Measurements from ENCODE around the gene HAUS8. TPM values are rescaled to one million over a fixed set of nuclear protein-coding genes. Genes with fewer than 3 reads are reported as not detected.

HAUS8 gene, protein sequence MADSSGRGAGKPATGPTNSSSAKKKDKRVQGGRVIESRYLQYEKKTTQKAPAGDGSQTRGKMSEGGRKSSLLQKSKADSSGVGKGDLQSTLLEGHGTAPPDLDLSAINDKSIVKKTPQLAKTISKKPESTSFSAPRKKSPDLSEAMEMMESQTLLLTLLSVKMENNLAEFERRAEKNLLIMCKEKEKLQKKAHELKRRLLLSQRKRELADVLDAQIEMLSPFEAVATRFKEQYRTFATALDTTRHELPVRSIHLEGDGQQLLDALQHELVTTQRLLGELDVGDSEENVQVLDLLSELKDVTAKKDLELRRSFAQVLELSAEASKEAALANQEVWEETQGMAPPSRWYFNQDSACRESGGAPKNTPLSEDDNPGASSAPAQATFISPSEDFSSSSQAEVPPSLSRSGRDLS
- 9.1 TPM for total RNA-seq (ENCODE audit: unreplicated experiment)
- long read RNA-seq, transcript HAUS8-201 (11 exons, 1,568 nt), result major isoform, 8 of 10 reads
- long read RNA-seq, partial matches to known transcripts, result 0 of 10 reads
- long read RNA-seq, other reads (novel, unspliced or antisense), result 1 of 10 reads

DNA sequence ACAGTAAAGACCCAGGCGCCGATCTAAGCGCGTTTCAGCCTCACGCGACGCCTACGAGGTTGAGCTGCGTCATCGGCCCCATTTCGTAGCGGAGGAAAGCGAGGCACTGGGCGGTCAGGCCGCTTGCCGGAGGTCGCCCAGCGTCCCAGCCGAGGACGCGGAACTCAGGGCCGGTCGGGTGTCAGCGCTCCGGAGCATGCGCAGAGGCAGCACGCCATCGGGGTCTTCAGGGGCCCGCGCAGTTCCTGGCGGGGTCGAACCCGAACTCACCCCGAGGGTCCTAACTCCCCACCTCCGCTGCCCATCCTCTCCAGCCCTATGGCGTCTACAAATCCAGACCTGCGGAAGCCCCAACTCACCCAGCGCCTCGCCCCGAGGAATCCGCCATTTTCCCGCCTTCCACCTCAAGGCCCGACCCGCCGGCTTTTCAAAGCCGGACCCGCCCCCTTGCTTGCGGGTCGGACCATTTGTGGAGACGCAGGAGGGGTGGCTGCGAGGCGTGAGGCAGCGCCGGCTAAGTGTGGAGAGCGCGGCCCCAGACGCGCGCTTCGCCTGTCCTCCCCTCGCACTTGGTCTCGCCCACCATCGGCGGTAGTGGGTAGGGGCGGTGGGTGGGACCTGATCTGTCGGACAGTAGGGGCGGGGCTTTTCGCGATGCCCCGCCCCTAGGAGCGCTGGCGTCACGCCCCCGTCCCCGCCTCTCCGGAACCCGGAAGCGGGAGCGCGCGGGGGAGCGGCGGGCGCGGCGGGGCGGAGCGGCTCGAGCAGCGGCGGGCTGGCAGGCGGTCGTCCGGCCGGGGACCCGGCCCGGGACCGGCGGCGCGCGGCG is at the start of gene HAUS8, which contains the start of gene MYO9B:
TSS of gene HAUS8 (minus strand) at position 418 of the 829 bp plus-strand sequence. CDS start at position 388, 30 bp downstream.
TSS of gene MYO9B (plus strand) at position 743 of the 829 bp plus-strand sequence. CDS start 25,941 bp downstream, outside the sequence.
- Mint-ChIP-seq H3K36me3 (ENCODE audit: unreplicated experiment) (no peaks in the 10 kb centered on the region), H3K4me3 (ENCODE audit: unreplicated experiment) (peak within 1 kb of the TSS; percentile 97), H3K4me1 (ENCODE audit: low read depth, unreplicated experiment) (peaks cover 22% of the 10 kb centered on the region), H3K27ac (ENCODE audit: unreplicated experiment) (peak within 1 kb of the TSS; percentile 90), H3K27me3 (ENCODE audit: unreplicated experiment) (peaks cover 6% of the 10 kb centered on the region), H3K9me3 (ENCODE audit: unreplicated experiment) (peaks cover 9% of the 10 kb centered on the region)
- TF ChIP-seq, protein P1, sequence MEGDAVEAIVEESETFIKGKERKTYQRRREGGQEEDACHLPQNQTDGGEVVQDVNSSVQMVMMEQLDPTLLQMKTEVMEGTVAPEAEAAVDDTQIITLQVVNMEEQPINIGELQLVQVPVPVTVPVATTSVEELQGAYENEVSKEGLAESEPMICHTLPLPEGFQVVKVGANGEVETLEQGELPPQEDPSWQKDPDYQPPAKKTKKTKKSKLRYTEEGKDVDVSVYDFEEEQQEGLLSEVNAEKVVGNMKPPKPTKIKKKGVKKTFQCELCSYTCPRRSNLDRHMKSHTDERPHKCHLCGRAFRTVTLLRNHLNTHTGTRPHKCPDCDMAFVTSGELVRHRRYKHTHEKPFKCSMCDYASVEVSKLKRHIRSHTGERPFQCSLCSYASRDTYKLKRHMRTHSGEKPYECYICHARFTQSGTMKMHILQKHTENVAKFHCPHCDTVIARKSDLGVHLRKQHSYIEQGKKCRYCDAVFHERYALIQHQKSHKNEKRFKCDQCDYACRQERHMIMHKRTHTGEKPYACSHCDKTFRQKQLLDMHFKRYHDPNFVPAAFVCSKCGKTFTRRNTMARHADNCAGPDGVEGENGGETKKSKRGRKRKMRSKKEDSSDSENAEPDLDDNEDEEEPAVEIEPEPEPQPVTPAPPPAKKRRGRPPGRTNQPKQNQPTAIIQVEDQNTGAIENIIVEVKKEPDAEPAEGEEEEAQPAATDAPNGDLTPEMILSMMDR (IDR thresholded peaks at IDR 0.05; ENCODE audit: partially characterized antibody, unreplicated experiment), result no peak
- DNase-seq, result peak; percentile 99

DNA sequence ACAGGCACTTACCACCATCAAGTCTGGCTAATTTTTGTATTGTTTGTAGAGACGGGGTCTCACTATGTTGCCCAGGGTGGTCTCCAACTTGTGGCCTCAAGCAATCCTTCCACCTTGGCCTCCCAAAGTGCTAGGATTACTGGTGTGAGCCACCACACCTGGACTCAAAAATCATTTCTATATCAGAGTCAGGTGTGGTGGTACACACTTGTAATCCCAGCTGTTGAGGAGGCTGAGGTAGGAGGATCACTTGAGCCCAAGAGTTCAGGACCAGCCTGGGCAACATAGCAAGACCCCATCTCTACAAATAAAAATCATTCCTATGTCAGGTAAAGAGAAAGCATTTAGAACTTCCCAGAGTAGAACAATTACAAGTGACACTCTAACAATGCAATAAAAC is 48.8 kb upstream of the HAUS8 start:
- Mint-ChIP-seq H3K36me3 (ENCODE audit: unreplicated experiment) (peaks cover 4% of the 10 kb centered on the region), H3K9me3 (ENCODE audit: unreplicated experiment) (peaks cover 25% of the 10 kb centered on the region), H3K27me3 (ENCODE audit: unreplicated experiment) (peaks cover 6% of the 10 kb centered on the region), H3K4me3 (ENCODE audit: unreplicated experiment) (no peak overlapping the region), H3K4me1 (ENCODE audit: low read depth, unreplicated experiment) (peaks cover 20% of the 10 kb centered on the region), H3K27ac (ENCODE audit: unreplicated experiment) (peak overlapping the region; percentile 100)
- no peak for DNase-seq
- TF ChIP-seq, protein P1 (IDR thresholded peaks at IDR 0.05; ENCODE audit: partially characterized antibody, unreplicated experiment), result no peak

DNA sequence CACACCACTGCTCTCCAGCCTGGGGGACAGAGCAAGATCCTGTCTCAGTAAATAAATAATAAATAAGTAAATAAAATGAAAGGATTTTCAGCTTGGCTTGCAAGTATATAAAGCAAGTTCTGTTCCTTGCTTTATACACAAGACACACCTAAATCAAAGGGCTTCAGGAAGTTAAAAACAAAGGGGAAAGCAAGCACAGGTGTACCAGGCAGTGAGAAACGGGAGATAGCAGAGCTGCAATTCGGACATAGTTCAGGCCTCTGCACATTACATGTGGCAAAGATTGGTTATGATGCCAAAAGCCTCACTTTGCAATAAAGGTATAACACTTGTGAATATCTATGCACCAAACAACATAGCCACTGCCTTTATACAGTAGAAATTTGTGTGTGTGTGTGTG is 47.8 kb upstream of the HAUS8 start:
- peaks cover 8% of the 10 kb centered on the region for H3K27me3 Mint-ChIP-seq (ENCODE audit: unreplicated experiment)
- H3K4me1 Mint-ChIP-seq (ENCODE audit: low read depth, unreplicated experiment), result peaks cover 20% of the 10 kb centered on the region
- peaks cover 23% of the 10 kb centered on the region for H3K9me3 Mint-ChIP-seq (ENCODE audit: unreplicated experiment)
- no peak overlapping the region for H3K27ac Mint-ChIP-seq (ENCODE audit: unreplicated experiment)
- H3K36me3 Mint-ChIP-seq (ENCODE audit: unreplicated experiment), result peaks cover 4% of the 10 kb centered on the region
- no peak overlapping the region for H3K4me3 Mint-ChIP-seq (ENCODE audit: unreplicated experiment)
- TF ChIP-seq, protein P1 (IDR thresholded peaks at IDR 0.05; ENCODE audit: partially characterized antibody, unreplicated experiment), result no peak
- DNase-seq, result no peak

DNA sequence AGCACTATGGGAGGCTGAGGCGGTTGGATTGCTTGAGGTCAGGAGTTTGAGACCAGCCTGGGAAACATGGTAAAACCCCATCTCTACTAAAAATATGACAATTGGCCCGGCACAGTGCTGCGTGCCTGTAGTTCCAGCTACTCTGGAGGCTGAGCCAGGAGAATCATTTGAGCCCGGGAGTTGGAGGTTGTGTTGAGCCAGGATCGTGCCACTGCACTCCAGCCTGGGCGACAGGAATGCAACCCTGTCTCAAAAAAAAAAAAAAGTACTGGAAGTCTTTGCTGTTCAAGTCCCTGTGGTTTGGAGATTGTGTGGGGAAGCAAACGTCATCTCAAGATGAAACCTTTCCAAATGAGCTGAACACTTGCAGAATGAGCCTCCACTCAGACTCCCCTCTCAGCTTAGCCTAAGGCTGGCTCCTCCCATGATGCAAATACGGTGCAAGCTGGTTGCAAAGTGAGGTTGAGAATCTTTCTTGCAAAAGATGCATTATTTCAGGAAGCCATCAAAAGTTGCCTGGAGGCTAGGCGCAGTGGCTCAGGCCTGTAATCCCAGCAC is 46.6 kb upstream of the HAUS8 start:
- DNase-seq, result no peak
- Mint-ChIP-seq H3K9me3 (ENCODE audit: unreplicated experiment) (peaks cover 24% of the 10 kb centered on the region), H3K36me3 (ENCODE audit: unreplicated experiment) (peaks cover 4% of the 10 kb centered on the region), H3K27ac (ENCODE audit: unreplicated experiment) (peak overlapping the region; percentile 33), H3K4me1 (ENCODE audit: low read depth, unreplicated experiment) (peaks cover 22% of the 10 kb centered on the region), H3K4me3 (ENCODE audit: unreplicated experiment) (no peak overlapping the region), H3K27me3 (ENCODE audit: unreplicated experiment) (peaks cover 8% of the 10 kb centered on the region)
- TF ChIP-seq, protein P1 (IDR thresholded peaks at IDR 0.05; ENCODE audit: partially characterized antibody, unreplicated experiment), result no peak

Measured in glutamatergic neuron (in vitro differentiated cells).